ENCODE results near the gene ABCC1.

ABCC1 gene

GRCh38 chr16:15993128-15993527 lies 43.7 kb downstream of the ABCC1 start:
- H3K27me3 ChIP-seq (ENCODE audit: control insufficient read depth, insufficient read depth, low read length) = no peaks in the 10 kb centered on the region
- H3K4me3 ChIP-seq (ENCODE audit: low read length) = no peak overlapping the region
- no peak overlapping the region for H3K9ac ChIP-seq (ENCODE audit: low read length)
- no peak overlapping the region for H3K27ac ChIP-seq (ENCODE audit: low read depth, low read length)
- peaks cover 27% of the 10 kb centered on the region for H3K4me1 ChIP-seq (ENCODE audit: control insufficient read depth, insufficient read depth, low read length)
- H3K36me3 ChIP-seq (ENCODE audit: control insufficient read depth, insufficient read depth, low read length) = no peaks in the 10 kb centered on the region

GRCh38 chr16:15993541-15993940 lies 44.1 kb downstream of the ABCC1 start:
- no peaks in the 10 kb centered on the region for H3K27me3 ChIP-seq (ENCODE audit: control insufficient read depth, insufficient read depth, low read length)
- H3K9ac ChIP-seq (ENCODE audit: low read length) = no peak overlapping the region
- H3K4me3 ChIP-seq (ENCODE audit: low read length) = no peak overlapping the region
- H3K36me3 ChIP-seq (ENCODE audit: control insufficient read depth, insufficient read depth, low read length) = no peaks in the 10 kb centered on the region
- H3K27ac ChIP-seq (ENCODE audit: low read depth, low read length) = peak overlapping the region; percentile 4
- H3K4me1 ChIP-seq (ENCODE audit: control insufficient read depth, insufficient read depth, low read length) = peaks cover 24% of the 10 kb centered on the region

- Histone ChIP-seq H3K36me3 (ENCODE audit: control insufficient read depth, insufficient read depth, low read length) (no peaks in the 10 kb centered on the region), H3K27me3 (ENCODE audit: control insufficient read depth, insufficient read depth, low read length) (no peaks in the 10 kb centered on the region), H3K9ac (ENCODE audit: low read length) (no peak overlapping the region), H3K27ac (ENCODE audit: low read depth, low read length) (peak overlapping the region; percentile 4), H3K4me3 (ENCODE audit: low read length) (no peak overlapping the region), H3K4me1 (ENCODE audit: control insufficient read depth, insufficient read depth, low read length) (peaks cover 19% of the 10 kb centered on the region)
These were observed 44.7 kb downstream of the ABCC1 start for GRCh38 chr16:15993946-15994665.

GRCh38 chr16:15996432-15997109 lies 47.2 kb downstream of the ABCC1 start:
- Histone ChIP-seq H3K4me3 (ENCODE audit: low read length) (no peak overlapping the region), H3K9ac (ENCODE audit: low read length) (no peak overlapping the region), H3K36me3 (ENCODE audit: control insufficient read depth, insufficient read depth, low read length) (no peaks in the 10 kb centered on the region), H3K27ac (ENCODE audit: low read depth, low read length) (no peak overlapping the region), H3K4me1 (ENCODE audit: control insufficient read depth, insufficient read depth, low read length) (peaks cover 14% of the 10 kb centered on the region), H3K27me3 (ENCODE audit: control insufficient read depth, insufficient read depth, low read length) (no peaks in the 10 kb centered on the region)

- Histone ChIP-seq H3K4me3 (ENCODE audit: low read length) (no peak overlapping the region), H3K27me3 (ENCODE audit: control insufficient read depth, insufficient read depth, low read length) (no peaks in the 10 kb centered on the region), H3K9ac (ENCODE audit: low read length) (no peak overlapping the region), H3K36me3 (ENCODE audit: control insufficient read depth, insufficient read depth, low read length) (no peaks in the 10 kb centered on the region), H3K27ac (ENCODE audit: low read depth, low read length) (no peak overlapping the region), H3K4me1 (ENCODE audit: control insufficient read depth, insufficient read depth, low read length) (peaks cover 8% of the 10 kb centered on the region)
These were observed 51.3 kb downstream of the ABCC1 start for GRCh38 chr16:16000685-16001084.

DNA sequence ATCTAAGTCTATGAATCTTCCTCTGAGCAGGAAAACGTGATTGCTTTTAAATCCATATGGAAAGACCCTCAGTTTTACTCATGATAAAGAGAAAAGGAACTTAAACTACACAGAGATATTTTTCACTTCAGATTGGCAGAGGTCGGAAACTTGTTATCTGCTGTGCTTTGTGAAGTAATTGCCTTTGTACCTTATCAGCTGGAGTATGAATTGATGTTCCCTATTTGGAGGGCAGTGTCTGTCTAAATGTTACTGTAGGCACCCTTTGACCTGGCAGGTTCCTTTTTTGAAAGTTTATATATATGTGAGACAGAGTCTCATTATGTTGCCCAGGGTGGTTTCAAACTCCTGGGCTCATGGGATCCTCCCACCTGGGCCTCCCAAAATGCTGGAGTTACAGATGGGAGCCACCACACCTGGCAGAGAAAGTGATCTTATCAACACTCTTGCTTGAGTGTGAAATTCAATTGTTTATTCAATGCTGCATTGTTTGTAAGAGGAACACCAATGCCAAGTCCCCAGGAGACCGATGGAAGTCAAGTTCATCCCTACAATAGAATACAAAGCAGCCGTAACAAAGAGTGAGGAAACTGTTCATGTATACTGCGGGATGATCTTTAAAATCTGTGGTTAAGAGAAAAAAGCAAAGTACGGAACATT lies 52.3 kb downstream of the ABCC1 start:
- H3K36me3 ChIP-seq (ENCODE audit: control insufficient read depth, insufficient read depth, low read length) = no peaks in the 10 kb centered on the region
- no peak overlapping the region for H3K4me3 ChIP-seq (ENCODE audit: low read length)
- no peak overlapping the region for H3K27ac ChIP-seq (ENCODE audit: low read depth, low read length)
- H3K9ac ChIP-seq (ENCODE audit: low read length) = no peak overlapping the region
- H3K4me1 ChIP-seq (ENCODE audit: control insufficient read depth, insufficient read depth, low read length) = peaks cover 4% of the 10 kb centered on the region
- no peaks in the 10 kb centered on the region for H3K27me3 ChIP-seq (ENCODE audit: control insufficient read depth, insufficient read depth, low read length)

DNA sequence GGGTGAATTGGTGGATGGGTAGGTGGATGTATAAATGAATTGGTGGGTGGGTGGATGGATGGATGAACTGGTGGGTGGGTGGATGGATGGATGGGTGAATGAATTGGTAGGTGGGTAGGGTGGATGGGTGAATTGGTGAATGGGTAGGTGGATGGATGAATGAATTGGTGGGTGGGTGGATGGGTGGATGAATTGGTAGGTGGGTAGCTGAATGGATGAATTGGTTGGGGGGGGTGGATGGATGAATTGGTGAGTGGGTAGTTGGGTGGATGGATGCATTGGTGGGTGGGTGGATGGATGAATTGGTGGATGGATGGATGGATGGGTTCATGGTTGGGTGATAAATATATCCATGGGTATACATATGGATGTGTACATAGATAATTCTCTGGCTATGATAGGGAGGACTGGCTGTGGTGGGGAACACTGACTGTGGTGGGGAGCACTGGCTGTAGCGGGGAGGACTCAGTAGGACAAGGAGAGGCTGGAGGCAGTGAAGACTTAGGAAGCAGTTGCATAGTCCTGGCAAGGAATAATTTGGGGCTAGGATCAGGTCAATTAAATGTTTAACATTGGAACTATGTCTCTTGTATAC lies 54.4 kb downstream of the ABCC1 start:
- H3K9ac ChIP-seq (ENCODE audit: low read length) = no peak overlapping the region
- H3K27ac ChIP-seq (ENCODE audit: low read depth, low read length) = peak overlapping the region; percentile 22
- no peak overlapping the region for H3K4me3 ChIP-seq (ENCODE audit: low read length)
- peaks cover 2% of the 10 kb centered on the region for H3K4me1 ChIP-seq (ENCODE audit: control insufficient read depth, insufficient read depth, low read length)
- H3K36me3 ChIP-seq (ENCODE audit: control insufficient read depth, insufficient read depth, low read length) = no peaks in the 10 kb centered on the region
- H3K27me3 ChIP-seq (ENCODE audit: control insufficient read depth, insufficient read depth, low read length) = no peaks in the 10 kb centered on the region

DNA sequence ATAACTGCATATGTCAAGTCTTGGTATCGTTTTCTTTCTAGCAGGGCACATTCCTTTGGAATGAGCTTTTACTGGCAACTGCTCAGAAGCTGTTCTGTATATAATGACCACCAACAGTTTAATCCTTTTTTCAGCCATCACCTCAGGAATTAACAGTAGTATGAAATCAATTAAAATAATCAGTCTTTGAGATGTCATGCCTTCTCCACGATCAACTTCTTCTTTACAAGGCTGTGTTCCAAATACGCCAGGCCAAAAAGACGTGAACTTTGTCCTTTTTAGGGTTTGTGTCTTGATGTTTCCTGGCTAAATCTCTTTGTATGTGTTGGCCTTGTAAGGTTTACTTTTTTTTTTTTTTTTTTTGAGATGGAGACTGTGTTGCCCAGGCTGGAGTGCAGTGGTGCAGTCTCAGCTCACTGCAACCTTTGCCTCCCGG lies 54.9 kb downstream of the ABCC1 start:
- Histone ChIP-seq H3K27me3 (ENCODE audit: control insufficient read depth, insufficient read depth, low read length) (no peaks in the 10 kb centered on the region), H3K4me3 (ENCODE audit: low read length) (no peak overlapping the region), H3K27ac (ENCODE audit: low read depth, low read length) (peak overlapping the region; percentile 58), H3K9ac (ENCODE audit: low read length) (no peak overlapping the region), H3K4me1 (ENCODE audit: control insufficient read depth, insufficient read depth, low read length) (peaks cover 2% of the 10 kb centered on the region), H3K36me3 (ENCODE audit: control insufficient read depth, insufficient read depth, low read length) (peaks cover 2% of the 10 kb centered on the region)

DNA sequence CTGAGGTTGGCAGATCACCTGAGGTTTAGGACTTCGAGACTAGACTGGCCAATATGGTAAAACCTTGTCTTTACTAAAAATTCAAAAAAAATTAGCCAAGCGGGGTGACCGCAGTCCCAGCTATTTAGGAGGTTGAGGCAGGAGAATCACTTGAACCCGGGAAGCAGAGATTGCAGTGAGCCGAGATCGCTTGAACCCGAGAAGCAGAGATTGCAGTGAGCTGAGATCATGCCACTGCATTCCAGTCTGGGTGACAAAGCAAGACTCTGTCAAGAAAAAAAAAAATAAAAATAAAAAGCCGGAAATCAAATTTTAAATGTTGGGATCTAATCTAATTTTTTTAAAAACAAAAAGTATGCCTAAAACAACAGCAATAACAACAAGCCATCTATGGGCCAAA lies 56.3 kb downstream of the ABCC1 start:
- Histone ChIP-seq H3K36me3 (ENCODE audit: control insufficient read depth, insufficient read depth, low read length) (peaks cover 8% of the 10 kb centered on the region), H3K9ac (ENCODE audit: low read length) (no peak overlapping the region), H3K4me1 (ENCODE audit: control insufficient read depth, insufficient read depth, low read length) (peaks cover 2% of the 10 kb centered on the region), H3K4me3 (ENCODE audit: low read length) (no peak overlapping the region), H3K27ac (ENCODE audit: low read depth, low read length) (no peak overlapping the region), H3K27me3 (ENCODE audit: control insufficient read depth, insufficient read depth, low read length) (no peaks in the 10 kb centered on the region)

GRCh38 chr16:16006650-16007049 lies 57.2 kb downstream of the ABCC1 start:
- peaks cover 2% of the 10 kb centered on the region for H3K4me1 ChIP-seq (ENCODE audit: control insufficient read depth, insufficient read depth, low read length)
- no peak overlapping the region for H3K4me3 ChIP-seq (ENCODE audit: low read length)
- H3K36me3 ChIP-seq (ENCODE audit: control insufficient read depth, insufficient read depth, low read length) = peaks cover 8% of the 10 kb centered on the region
- no peaks in the 10 kb centered on the region for H3K27me3 ChIP-seq (ENCODE audit: control insufficient read depth, insufficient read depth, low read length)
- no peak overlapping the region for H3K9ac ChIP-seq (ENCODE audit: low read length)
- no peak overlapping the region for H3K27ac ChIP-seq (ENCODE audit: low read depth, low read length)

- no peaks in the 10 kb centered on the region for H3K27me3 ChIP-seq (ENCODE audit: control insufficient read depth, insufficient read depth, low read length)
- peaks cover 2% of the 10 kb centered on the region for H3K4me1 ChIP-seq (ENCODE audit: control insufficient read depth, insufficient read depth, low read length)
- H3K4me3 ChIP-seq (ENCODE audit: low read length) = no peak overlapping the region
- no peak overlapping the region for H3K27ac ChIP-seq (ENCODE audit: low read depth, low read length)
- H3K9ac ChIP-seq (ENCODE audit: low read length) = no peak overlapping the region
- peaks cover 8% of the 10 kb centered on the region for H3K36me3 ChIP-seq (ENCODE audit: control insufficient read depth, insufficient read depth, low read length)
These were observed 58.3 kb downstream of the ABCC1 start for GRCh38 chr16:16007743-16008111.

- Histone ChIP-seq H3K27ac (ENCODE audit: low read depth, low read length) (no peak overlapping the region), H3K4me3 (ENCODE audit: low read length) (no peak overlapping the region), H3K36me3 (ENCODE audit: control insufficient read depth, insufficient read depth, low read length) (peaks cover 8% of the 10 kb centered on the region), H3K9ac (ENCODE audit: low read length) (no peak overlapping the region), H3K27me3 (ENCODE audit: control insufficient read depth, insufficient read depth, low read length) (no peaks in the 10 kb centered on the region), H3K4me1 (ENCODE audit: control insufficient read depth, insufficient read depth, low read length) (peaks cover 2% of the 10 kb centered on the region)
These were observed 59.2 kb downstream of the ABCC1 start for GRCh38 chr16:16008666-16009065.
